GM10266 (cell line): Measurements from ENCODE around the gene CCDC93.

Experiments
- DNase-seq: peaks from one replicate; pipeline ENCODE4 v3.0.0; 2012; ENCODE audit errors: extremely low spot score
- CTCF ChIP-seq: IDR thresholded peaks from 2 replicates; pipeline ENCODE4 v1.5.1; 2012; ENCODE audit warnings: mild to moderate bottlenecking, low read depth; ENCODE audit not compliant: control insufficient read depth, insufficient read depth; ENCODE audit errors: missing control alignments

CCDC93 gene

DNA sequence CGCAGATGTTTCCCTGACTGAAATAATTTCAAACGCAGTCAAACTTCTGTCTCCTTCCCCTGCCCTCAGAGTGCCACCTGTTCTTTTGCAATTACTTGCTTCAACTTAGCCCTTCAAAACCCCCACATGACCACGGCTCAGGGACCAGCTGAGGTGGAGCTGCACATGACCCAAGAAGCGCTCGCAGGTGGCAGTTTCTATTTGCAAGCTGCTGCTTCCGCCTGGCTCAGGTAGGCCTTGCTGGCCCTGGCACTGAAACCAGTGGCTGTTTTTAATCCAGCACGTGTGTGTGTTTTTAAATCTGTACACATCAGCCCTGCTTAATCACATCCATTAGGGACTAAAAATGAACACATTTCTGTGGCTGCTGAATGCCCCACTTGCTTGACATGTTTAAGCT lies 95.3 kb downstream of the CCDC93 start:
- no peak for TF ChIP-seq CTCF
- DNase-seq: no peak

DNA sequence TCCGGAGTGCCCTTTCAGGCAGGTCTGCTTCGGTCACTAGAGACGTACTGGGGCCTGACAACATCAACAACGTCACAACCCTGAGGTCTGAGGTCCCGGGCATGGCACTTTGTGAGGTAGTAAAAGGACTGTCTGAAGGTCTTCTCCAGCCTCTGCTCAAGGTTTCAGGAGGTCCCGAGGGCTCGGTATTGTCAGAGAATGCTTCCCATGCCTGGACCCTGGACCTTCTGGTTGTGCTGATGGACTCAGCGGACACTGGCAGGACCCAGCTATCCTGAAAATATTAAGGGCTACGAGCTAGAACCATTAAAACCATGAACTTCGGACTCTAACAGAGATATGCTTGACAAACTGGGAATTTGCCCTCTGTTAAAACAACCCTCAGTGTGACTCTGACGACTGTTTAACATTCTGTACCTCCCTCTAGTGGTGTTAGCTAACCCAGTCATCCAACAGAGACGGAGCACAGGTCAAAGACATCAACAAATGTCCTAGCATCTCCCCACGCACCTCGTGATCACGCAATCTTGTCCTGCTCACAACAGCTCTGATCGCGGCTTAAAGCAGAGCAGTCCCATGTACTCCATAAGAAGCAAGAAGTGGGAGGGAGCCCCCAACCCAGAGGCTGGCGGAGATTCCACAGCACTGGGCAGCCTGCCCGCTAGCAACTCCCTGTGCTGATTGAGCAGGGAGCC lies 96.5 kb downstream of the CCDC93 start:
- TF ChIP-seq CTCF: no peak
- no peak for DNase-seq

- no peak for TF ChIP-seq CTCF
- DNase-seq: no peak
Measured at GRCh38 chr2:117902933-117903332, 110.9 kb downstream of the CCDC93 start.

DNA sequence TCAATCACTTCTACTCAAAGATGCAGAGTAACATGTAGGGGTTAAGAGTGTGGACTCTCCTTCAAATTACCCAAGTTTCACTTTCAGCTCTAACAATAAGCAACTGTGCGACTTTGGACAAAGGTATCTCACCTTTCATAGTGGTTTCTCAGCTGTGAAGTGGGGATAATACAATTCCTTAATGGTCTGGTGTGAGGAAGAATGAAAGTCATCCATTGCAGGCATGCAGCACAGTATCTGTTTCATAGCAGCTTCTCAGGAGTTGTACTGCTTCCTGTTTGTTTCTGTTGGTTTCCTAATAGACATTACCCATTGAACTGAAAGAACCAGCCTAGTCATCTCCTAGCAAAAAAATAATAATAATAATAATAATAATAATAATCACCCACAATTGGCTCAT lies 125.0 kb downstream of the CCDC93 start:
- TF ChIP-seq CTCF: no peak
- no peak for DNase-seq

DNA sequence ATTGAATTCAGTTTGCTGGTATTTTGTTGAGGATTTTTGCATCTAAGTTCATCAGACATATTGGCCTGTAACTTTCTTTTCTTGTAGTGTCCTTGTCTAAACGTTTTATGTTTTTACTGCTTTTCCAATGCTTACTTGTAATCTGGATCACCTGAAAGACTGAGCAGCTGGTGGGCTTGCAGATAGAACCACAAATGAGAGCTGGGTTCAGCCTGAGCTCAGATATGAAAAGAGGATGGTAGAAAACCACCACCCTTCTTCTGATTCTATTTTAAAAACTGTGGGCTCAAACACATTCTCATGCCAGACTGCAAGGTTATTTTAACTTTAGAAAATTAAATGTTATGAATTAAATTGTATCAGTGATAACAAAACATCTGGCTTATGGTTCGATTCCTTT lies 128.6 kb downstream of the CCDC93 start:
- TF ChIP-seq CTCF: no peak

DNA sequence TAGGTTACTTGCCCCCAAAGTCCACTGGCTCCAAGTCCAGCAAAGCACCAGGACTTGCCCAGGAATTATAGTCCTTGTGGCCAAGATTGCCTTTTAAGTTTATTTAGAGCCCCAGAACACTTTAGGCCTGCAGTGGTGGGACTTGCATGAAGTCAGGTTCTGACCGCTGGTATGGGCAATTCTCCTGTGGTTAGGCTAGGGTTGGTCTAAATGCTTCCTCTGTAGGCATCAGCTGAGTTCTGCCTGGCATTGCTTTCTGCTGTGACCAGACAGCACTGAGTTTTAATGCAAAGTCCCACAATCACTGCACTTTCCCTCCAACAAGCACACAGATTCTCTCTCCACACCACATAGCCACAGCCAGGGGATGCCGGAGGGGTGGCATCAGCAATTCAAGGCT lies 134.9 kb downstream of the CCDC93 start:
- no peak for TF ChIP-seq CTCF

More for the DNA sequence above, 128.6 kb downstream of the CCDC93 start:
- DNase-seq: no peak

DNA sequence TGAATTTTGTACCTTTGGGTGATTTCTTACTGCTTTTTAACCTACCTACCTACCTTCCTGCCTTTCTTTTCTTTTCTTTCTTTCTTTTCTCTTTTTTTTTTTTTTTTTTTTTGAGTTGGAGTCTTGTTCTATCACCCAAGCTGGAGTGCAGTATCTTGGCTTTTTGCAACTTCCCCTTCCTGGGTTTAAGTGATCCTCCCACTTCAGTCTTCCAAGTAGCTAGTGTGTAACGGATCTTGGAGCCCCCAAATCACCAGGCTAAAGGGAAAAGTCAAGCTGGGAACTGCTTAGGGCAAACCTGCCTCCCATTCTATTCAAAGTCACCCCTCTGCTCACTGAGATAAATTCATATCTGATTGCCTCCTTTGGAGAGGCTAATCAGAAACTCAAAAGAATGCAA lies 138.1 kb downstream of the CCDC93 start:
- no peak for TF ChIP-seq CTCF
- no peak for DNase-seq

More for the DNA sequence above, 134.9 kb downstream of the CCDC93 start:
- no peak for DNase-seq
